ENCODE results near the gene ITPKB. TPM values are rescaled to one million over a fixed set of nuclear protein-coding genes. Genes with fewer than 3 reads are reported as not detected.

ITPKB gene
- total RNA-seq, 2 experiments from 2014 or later = 31.0 to 31.9 TPM

DNA sequence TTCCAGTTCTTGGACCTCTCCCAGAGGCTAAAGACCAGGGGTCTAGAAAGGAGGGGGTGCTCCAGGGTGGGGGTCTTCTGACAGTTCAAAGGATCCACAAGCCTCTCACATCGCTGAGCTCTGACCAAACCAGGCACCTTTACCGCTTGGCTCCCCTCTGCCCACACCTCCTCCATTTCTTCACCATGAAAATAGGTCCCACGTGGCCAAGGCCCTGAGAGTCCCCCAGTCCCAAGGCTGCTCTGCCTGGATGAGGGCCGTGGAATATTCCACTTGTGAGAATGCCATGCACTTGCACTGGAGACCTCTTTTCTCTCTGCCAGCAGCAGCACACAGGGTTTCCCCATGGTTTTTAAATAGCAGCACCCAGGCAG lies 87.4 kb downstream of the ITPKB start:
- H3K36me3 Mint-ChIP-seq (ENCODE audit: low read depth) = peaks cover 25% of the 10 kb centered on the region
- peaks cover 29% of the 10 kb centered on the region for H3K4me1 Mint-ChIP-seq
- ChIA-PET CTCF (interaction anchor here (0.7 to 1.7 kb wide), 4 partner anchors 11 to 25 kb away, joined by 5 to 6 read pairs (median 5); no protein-coding TSS in a partner anchor), POLR2A (no interaction called here)
- ATAC-seq = no peak
- no peaks in the 10 kb centered on the region for H3K27me3 Mint-ChIP-seq
- no peak for DNase-seq
- H3K9me3 Mint-ChIP-seq (ENCODE audit: low read depth) = no peaks in the 10 kb centered on the region
- intact Hi-C loops (cut with DNase I, micrococcal nuclease) = loop anchor here (5.0 kb wide), 1 partner anchor 36 kb away; no protein-coding TSS in a partner anchor
- H3K4me3 Mint-ChIP-seq = no peak overlapping the region
- H3K27ac Mint-ChIP-seq = no peak overlapping the region

DNA sequence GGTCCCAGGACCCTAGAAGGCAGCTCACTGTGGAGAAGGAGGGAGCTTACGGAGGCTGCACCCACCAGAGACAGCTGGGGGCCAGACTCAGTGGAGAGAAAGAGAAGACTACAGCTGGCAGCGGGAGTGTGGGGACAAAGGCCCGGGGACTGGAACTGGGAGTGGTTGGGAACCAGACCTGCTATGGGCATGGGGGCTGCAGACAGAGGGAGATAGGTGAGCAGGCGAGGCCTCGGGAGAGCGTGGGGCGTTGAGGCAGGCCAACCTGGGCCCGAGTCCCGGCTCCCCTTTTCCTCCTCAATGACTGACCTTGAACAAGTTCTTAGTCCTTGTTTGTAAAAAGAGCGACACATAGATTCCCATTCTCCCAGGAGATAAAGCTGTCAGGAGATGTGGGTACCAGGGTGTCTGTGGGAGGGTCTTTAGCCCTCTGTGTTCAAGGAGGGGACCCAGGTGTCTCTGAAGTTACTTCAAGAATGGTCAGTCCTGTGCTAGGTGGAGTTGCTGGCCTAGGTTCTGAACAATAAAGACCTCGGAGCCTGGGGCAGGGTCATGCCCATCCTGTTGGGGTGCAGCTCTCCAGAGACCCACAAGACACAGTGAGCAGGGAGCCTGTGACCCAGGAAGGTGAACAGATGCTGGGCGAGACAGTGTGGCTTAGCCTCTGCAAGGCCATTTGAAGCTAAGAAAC lies 87.9 kb downstream of the ITPKB start:
- CTCF ChIA-PET = interaction anchor here (0.7 to 1.1 kb wide), 3 partner anchors 12 to 25 kb away, joined by 5 to 6 read pairs (median 5); no protein-coding TSS in a partner anchor
- peak overlapping the region; percentile 55 for H3K27ac Mint-ChIP-seq

DNA sequence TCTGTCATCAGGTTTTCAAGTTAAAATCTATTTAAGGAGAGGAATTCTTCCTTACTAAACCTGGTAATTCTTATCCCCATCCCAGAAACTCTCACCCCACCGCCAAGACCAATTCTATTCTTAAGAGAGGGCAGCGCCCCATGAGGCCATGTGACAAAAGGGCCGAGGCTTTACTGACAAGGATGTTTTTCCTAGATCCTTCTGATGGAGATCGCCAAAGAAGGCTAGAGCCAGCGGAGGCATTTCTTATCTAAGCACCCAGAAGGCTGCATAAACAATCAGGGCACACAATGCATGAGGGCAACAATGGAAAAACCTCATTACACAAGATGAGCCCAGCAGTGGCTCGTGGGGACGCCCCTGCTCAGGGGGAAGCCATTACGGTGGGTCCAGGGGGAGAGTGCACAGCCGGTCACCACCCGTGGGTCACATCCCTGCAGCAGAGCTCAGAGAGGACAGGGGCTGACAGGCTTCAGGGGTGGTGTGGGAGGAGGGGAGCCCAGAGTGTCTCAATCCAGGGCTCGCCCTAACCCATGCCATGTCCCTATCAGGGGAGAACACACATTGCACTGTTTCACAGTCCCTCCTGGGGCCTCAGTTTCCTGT lies 88.7 kb downstream of the ITPKB start:
- H3K4me3 Mint-ChIP-seq = no peak overlapping the region
- no peak for DNase-seq
- no peaks in the 10 kb centered on the region for H3K9me3 Mint-ChIP-seq (ENCODE audit: low read depth)
- H3K4me1 Mint-ChIP-seq = peaks cover 43% of the 10 kb centered on the region
- no peaks in the 10 kb centered on the region for H3K27me3 Mint-ChIP-seq
- peak overlapping the region; percentile 52 for H3K27ac Mint-ChIP-seq
- no peak for ATAC-seq
- POLR2A ChIA-PET = no interaction called here
- CTCF ChIA-PET = interaction anchor here (1.1 to 1.5 kb wide), 3 partner anchors 11 to 178 kb away, joined by 3 to 5 read pairs (median 4); no protein-coding TSS in a partner anchor
- peaks cover 26% of the 10 kb centered on the region for H3K36me3 Mint-ChIP-seq (ENCODE audit: low read depth)
- intact Hi-C loops (cut with DNase I, micrococcal nuclease) = loop anchor here (5.0 kb wide), 1 partner anchor 37 kb away; no protein-coding TSS in a partner anchor

More for the DNA sequence above, 87.9 kb downstream of the ITPKB start:
- Mint-ChIP-seq H3K9me3 (ENCODE audit: low read depth) (no peaks in the 10 kb centered on the region), H3K36me3 (ENCODE audit: low read depth) (peaks cover 26% of the 10 kb centered on the region), H3K4me1 (peaks cover 35% of the 10 kb centered on the region), H3K4me3 (no peak overlapping the region), H3K27me3 (no peaks in the 10 kb centered on the region)
- POLR2A ChIA-PET = no interaction called here
- ATAC-seq = no peak
- intact Hi-C loops (cut with DNase I, micrococcal nuclease) = loop anchor here (5.0 kb wide), 1 partner anchor 36 kb away; no protein-coding TSS in a partner anchor
- DNase-seq = no peak

DNA sequence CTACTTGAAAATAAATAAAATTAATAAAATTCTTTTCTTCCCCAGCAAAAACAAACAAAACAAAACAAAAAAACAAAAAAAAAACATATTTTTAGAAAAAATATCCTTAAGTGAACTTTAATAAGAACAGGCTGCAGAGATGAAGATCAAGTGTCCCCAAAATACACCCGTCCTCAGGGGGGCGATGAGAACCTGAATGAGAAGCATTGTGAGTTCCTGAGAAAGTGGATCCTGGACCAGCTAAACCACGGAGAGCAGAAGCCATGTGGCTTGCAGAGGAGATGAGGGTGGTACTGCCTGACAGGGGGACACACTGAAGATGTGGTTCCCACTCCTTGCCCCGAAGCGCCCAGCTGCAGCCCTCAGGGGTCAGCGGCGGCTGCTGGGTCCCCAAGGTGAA lies 89.3 kb downstream of the ITPKB start:
- H3K27ac Mint-ChIP-seq = peak overlapping the region; percentile 52
- CTCF ChIA-PET = interaction anchor here (1.1 to 1.5 kb wide), 3 partner anchors 11 to 179 kb away, joined by 3 to 5 read pairs (median 4); no protein-coding TSS in a partner anchor
- no peaks in the 10 kb centered on the region for H3K9me3 Mint-ChIP-seq (ENCODE audit: low read depth)
- DNase-seq (peak; percentile 67), ATAC-seq (no peak)
- POLR2A ChIA-PET = no interaction called here
- peaks cover 30% of the 10 kb centered on the region for H3K36me3 Mint-ChIP-seq (ENCODE audit: low read depth)
- H3K4me3 Mint-ChIP-seq = no peak overlapping the region
- intact Hi-C loops (cut with DNase I, micrococcal nuclease) = loop anchor here (5.0 kb wide), 1 partner anchor 38 kb away; no protein-coding TSS in a partner anchor
- peaks cover 48% of the 10 kb centered on the region for H3K4me1 Mint-ChIP-seq
- no peaks in the 10 kb centered on the region for H3K27me3 Mint-ChIP-seq

DNA sequence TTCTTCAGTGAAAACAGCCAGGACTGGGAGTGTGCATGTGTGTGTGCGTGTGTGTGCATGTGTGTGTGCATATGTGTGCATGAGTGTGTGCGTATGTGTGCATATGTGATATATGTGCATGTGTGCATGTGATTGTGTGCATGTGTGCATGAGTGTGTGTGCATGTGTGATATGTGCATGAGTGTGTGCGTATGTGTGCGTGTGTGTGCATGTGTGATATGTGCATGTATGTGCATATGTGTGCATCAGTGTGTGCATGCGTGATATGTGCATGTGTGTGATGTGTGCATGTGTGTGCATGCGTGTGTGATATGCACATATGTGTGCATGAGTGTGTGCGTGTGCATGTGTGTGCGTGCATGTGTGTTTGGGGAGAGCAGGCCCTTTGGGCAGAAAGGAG lies 89.8 kb downstream of the ITPKB start:
- no peaks in the 10 kb centered on the region for H3K27me3 Mint-ChIP-seq

DNA sequence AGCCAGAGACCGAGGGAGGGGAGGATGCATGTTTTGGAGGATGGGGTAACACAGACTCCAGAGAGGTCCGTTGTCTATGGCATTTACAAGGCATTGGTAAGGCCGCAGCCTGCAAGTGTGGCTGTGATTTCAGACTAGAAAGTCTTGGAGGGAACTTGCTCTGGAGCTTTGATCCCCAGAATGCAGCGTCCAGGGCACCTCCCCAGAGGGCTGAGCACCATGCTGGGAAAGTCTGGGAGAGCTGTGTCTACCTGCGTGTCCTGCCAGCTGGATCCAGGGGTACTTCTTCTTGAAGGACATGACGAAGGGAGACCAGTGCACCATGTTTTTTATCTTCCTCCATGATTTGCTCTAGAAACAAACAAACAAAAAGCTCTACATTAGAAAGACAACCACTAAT lies 90.7 kb downstream of the ITPKB start:
- Mint-ChIP-seq H3K4me3 (no peak overlapping the region), H3K27me3 (no peaks in the 10 kb centered on the region), H3K36me3 (ENCODE audit: low read depth) (peaks cover 37% of the 10 kb centered on the region), H3K27ac (no peak overlapping the region), H3K4me1 (peaks cover 61% of the 10 kb centered on the region), H3K9me3 (ENCODE audit: low read depth) (no peaks in the 10 kb centered on the region)
- DNase-seq (no peak), ATAC-seq (no peak)
- CTCF ChIA-PET = interaction anchor here (0.6 to 2.2 kb wide), 4 partner anchors 13 to 72 kb away, joined by 3 to 7 read pairs (median 4); no protein-coding TSS in a partner anchor
- POLR2A ChIA-PET = no interaction called here
- intact Hi-C loops (cut with DNase I, micrococcal nuclease) = no loop called here

More for the DNA sequence above, 89.8 kb downstream of the ITPKB start:
- POLR2A ChIA-PET = no interaction called here
- Mint-ChIP-seq H3K4me1 (peaks cover 53% of the 10 kb centered on the region), H3K27ac (peak overlapping the region; percentile 52), H3K36me3 (ENCODE audit: low read depth) (peaks cover 31% of the 10 kb centered on the region), H3K4me3 (no peak overlapping the region), H3K9me3 (ENCODE audit: low read depth) (no peaks in the 10 kb centered on the region)
- ATAC-seq (no peak), DNase-seq (no peak)
- CTCF ChIA-PET = interaction anchor here (0.6 to 2.2 kb wide), 7 partner anchors 12 to 179 kb away, joined by 3 to 7 read pairs (median 4); no protein-coding TSS in a partner anchor
- intact Hi-C loops (cut with DNase I, micrococcal nuclease) = no loop called here

DNA sequence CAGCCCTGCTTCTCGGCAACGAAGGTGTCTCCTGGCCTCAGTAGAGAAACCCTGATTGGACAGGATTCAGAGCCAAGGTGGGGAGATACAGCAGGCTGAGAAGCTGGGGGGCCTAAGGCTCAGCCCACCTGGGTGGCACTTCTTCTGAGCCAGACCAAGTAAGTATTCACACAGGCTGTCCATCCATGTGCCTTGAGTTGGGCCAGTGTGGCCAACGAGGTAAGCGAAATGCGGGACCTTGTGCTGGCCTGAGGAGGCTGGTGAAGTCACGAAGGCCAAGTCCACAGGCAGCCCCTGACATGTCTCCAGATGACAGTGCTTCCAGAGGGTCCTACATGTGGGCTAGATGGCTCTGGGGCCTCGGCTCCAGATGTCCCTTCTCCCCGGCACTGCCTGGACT lies 91.4 kb downstream of the ITPKB start:
- peaks cover 42% of the 10 kb centered on the region for H3K36me3 Mint-ChIP-seq (ENCODE audit: low read depth)
- no peak overlapping the region for H3K27ac Mint-ChIP-seq
- H3K4me1 Mint-ChIP-seq = peaks cover 68% of the 10 kb centered on the region
- no peak overlapping the region for H3K4me3 Mint-ChIP-seq
- CTCF ChIA-PET = interaction anchor here (0.6 to 2.2 kb wide), 3 partner anchors 13 to 200 kb away, joined by 3 to 7 read pairs (median 3); no protein-coding TSS in a partner anchor
- no peak for DNase-seq
- intact Hi-C loops (cut with DNase I, micrococcal nuclease) = no loop called here
- no peaks in the 10 kb centered on the region for H3K9me3 Mint-ChIP-seq (ENCODE audit: low read depth)
- POLR2A ChIA-PET = no interaction called here
- no peaks in the 10 kb centered on the region for H3K27me3 Mint-ChIP-seq
- no peak for ATAC-seq

DNA sequence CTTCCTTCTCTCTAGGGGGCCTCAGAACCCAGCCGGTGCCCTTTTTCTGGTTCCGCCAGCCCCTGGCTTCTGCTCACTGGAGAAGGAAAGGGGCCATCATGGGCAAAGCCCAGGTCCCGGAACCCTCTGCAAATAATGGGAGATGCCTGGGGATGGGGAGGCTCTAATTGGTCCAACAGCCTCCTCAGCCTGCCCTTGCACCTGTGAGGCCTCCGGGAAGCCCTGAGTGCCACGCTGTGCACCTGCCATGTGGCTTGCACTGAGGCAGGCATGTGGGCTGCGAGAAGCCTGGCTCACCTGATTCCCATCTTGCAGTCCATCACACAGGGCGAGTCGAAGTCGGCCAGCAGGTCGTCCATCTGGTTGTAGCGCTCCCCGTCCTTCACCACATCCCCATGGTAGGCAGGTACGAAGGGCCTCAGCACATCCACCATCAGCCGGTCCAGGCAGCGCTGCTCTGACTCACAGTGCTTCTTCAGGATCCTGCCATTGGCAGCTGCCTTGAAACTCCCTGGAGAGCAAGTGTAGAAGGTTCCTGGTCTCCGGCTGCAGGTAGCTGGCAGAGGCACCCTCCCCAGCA lies 92.1 kb downstream of the ITPKB start:
- ChIA-PET POLR2A (no interaction called here), CTCF (interaction anchor here (0.6 to 2.2 kb wide), 3 partner anchors 13 to 343 kb away, joined by 3 to 7 read pairs (median 3); no protein-coding TSS in a partner anchor)
- DNase-seq (no peak), ATAC-seq (no peak)
- H3K36me3 Mint-ChIP-seq (ENCODE audit: low read depth) = peaks cover 47% of the 10 kb centered on the region
- H3K27me3 Mint-ChIP-seq = no peaks in the 10 kb centered on the region
- no peak overlapping the region for H3K27ac Mint-ChIP-seq
- peaks cover 72% of the 10 kb centered on the region for H3K4me1 Mint-ChIP-seq
- H3K4me3 Mint-ChIP-seq = no peak overlapping the region
- intact Hi-C loops (cut with DNase I, micrococcal nuclease) = no loop called here
- no peaks in the 10 kb centered on the region for H3K9me3 Mint-ChIP-seq (ENCODE audit: low read depth)

DNA sequence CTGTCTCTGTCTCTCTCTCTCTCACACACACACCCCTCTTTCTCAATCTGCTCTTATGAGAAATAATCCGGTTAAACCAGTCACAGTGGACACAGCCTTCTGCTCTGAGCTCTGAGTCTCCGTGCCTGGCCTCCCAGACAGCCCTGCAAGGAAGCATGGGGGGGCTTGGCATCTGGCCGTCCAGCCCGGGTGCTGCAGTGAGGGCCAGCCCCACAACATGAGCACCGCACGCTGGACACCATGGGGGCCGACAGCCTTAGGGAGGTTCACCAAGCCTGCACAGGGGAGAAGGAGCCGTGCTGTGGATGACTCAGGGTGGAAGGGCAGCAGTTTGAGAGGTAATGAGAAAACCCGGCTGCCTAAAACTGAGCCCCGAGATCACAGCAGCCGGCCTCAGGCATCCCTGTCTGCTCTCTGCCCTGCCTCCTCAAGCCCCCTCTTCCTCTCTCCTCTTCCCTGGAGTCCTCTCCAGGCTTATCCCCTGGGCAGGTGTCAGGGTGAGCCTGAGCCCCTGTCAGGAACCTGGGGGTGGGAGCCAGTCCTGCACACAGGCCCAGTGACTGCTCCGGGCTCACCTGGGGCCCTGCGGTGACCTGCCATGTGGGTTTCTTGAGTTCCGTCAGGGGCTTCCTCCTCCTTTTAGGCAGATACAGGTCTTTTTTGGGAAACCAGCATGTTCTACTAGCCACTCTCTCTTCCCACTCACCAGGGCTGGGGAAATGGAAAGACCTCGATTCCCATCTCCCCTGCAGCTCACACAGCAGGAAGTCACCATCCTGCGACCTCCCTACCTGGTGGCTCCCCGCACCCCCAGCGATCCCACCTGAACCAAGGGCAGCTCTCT lies 92.8 kb downstream of the ITPKB start:
- peak overlapping the region; percentile 56 for H3K27ac Mint-ChIP-seq
- no peaks in the 10 kb centered on the region for H3K9me3 Mint-ChIP-seq (ENCODE audit: low read depth)
- ATAC-seq (no peak), DNase-seq (no peak)
- H3K4me3 Mint-ChIP-seq = no peak overlapping the region
- peaks cover 49% of the 10 kb centered on the region for H3K36me3 Mint-ChIP-seq (ENCODE audit: low read depth)
- ChIA-PET CTCF (interaction anchor here (0.6 to 2.0 kb wide), 2 partner anchors 10 to 343 kb away, joined by 3 to 6 read pairs; no protein-coding TSS in a partner anchor), POLR2A (no interaction called here)
- H3K27me3 Mint-ChIP-seq = no peaks in the 10 kb centered on the region
- intact Hi-C loops (cut with DNase I, micrococcal nuclease) = no loop called here
- peaks cover 72% of the 10 kb centered on the region for H3K4me1 Mint-ChIP-seq

DNA sequence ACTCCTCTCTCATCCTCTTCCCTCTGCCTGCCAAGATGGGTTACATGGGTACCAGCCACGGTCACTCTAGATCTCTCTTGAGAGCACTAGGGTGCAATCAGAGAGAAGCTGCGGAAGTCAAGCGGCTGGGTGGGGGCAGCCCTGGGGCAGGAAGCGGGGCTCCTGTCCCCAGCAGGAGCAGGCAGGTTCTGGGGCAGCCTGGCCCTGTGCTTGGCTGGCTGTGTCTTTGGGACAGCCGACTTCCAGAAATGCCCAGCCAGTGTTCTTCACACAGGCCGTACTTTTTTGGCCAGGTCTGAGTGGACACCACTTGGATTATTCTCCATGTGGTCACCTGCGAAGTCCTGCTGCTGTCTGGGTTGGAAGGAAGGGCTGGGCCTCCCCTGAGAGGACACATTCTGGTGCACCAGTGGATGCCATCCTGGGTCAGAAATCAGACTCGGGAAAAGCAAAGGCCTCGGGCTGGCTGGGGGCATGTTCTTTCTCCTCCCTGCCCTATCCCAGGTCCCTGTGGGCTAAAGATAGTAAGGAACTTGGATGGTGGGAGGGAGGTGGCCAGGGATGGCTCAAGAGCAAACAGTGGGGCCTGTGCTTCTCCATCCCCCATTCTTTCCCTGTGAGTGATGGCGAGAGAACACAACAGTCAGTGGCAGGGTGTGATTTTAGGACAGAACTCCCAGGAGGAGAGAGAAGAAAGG lies 93.7 kb downstream of the ITPKB start:
- Mint-ChIP-seq H3K36me3 (ENCODE audit: low read depth) (peaks cover 51% of the 10 kb centered on the region), H3K27ac (peak overlapping the region; percentile 29), H3K9me3 (ENCODE audit: low read depth) (no peaks in the 10 kb centered on the region), H3K27me3 (no peaks in the 10 kb centered on the region), H3K4me1 (peaks cover 67% of the 10 kb centered on the region), H3K4me3 (no peak overlapping the region)
- CTCF ChIA-PET = interaction anchor here (2.0 kb wide), 1 partner anchor 11 kb away, joined by 6 read pairs; no protein-coding TSS in a partner anchor
- POLR2A ChIA-PET = no interaction called here
- DNase-seq (no peak), ATAC-seq (no peak)
- intact Hi-C loops (cut with DNase I, micrococcal nuclease) = loop anchor here in 1 of 2 experiments (1.0 kb wide), 1 partner anchor 8 kb away; no protein-coding TSS in a partner anchor
